Measurements from ENCODE around the gene PHB1. TPM values are rescaled to one million over a fixed set of nuclear protein-coding genes. Genes with fewer than 3 reads are reported as not detected.

Gene PHB1
- total RNA-seq, 2 donors from 2014 or later = 45.8 to 49.9 TPM

GRCh38 chr17:49450181-49450580 lies 35.5 kb upstream of the PHB1 start:
- DNase-seq (no peak), ATAC-seq (no peak)
- Mint-ChIP-seq H3K4me3 (no peak overlapping the region), H3K36me3 (ENCODE audit: low read depth) (no peaks in the 10 kb centered on the region), H3K27me3 (peaks cover 36% of the 10 kb centered on the region), H3K27ac (no peak overlapping the region), H3K4me1 (peaks cover 7% of the 10 kb centered on the region)
- no peaks in the 10 kb centered on the region for H3K9me3 ChIP-seq (ENCODE audit: control insufficient read depth, low read length, poor library complexity, severe bottlenecking)

- Mint-ChIP-seq H3K4me1 (peaks cover 5% of the 10 kb centered on the region), H3K36me3 (ENCODE audit: low read depth) (peaks cover 2% of the 10 kb centered on the region), H3K4me3 (no peak overlapping the region), H3K27ac (no peak overlapping the region), H3K27me3 (peaks cover 29% of the 10 kb centered on the region)
- ATAC-seq (no peak), DNase-seq (no peak)
- no peaks in the 10 kb centered on the region for H3K9me3 ChIP-seq (ENCODE audit: control insufficient read depth, low read length, poor library complexity, severe bottlenecking)
Measured at GRCh38 chr17:49447628-49448302, 33.1 kb upstream of the PHB1 start.

- ATAC-seq = no peak
- H3K4me3 Mint-ChIP-seq = no peak overlapping the region
Measured at GRCh38 chr17:49445591-49445990, 30.9 kb upstream of the PHB1 start.

GRCh38 chr17:49444384-49444783 lies 29.7 kb upstream of the PHB1 start:
- Mint-ChIP-seq H3K27ac (no peak overlapping the region), H3K36me3 (ENCODE audit: low read depth) (peaks cover 2% of the 10 kb centered on the region), H3K4me1 (peaks cover 2% of the 10 kb centered on the region), H3K27me3 (peaks cover 60% of the 10 kb centered on the region), H3K4me3 (no peak overlapping the region)
- no peaks in the 10 kb centered on the region for H3K9me3 ChIP-seq (ENCODE audit: control insufficient read depth, low read length, poor library complexity, severe bottlenecking)
- ATAC-seq = no peak
- no peak for DNase-seq

More at GRCh38 chr17:49445591-49445990, 30.9 kb upstream of the PHB1 start:
- Mint-ChIP-seq H3K4me1 (peaks cover 6% of the 10 kb centered on the region), H3K27ac (no peak overlapping the region), H3K27me3 (peaks cover 48% of the 10 kb centered on the region), H3K36me3 (ENCODE audit: low read depth) (peaks cover 2% of the 10 kb centered on the region)
- DNase-seq = no peak
- H3K9me3 ChIP-seq (ENCODE audit: control insufficient read depth, low read length, poor library complexity, severe bottlenecking) = no peaks in the 10 kb centered on the region

- no peak overlapping the region for H3K27ac Mint-ChIP-seq
- H3K4me1 Mint-ChIP-seq = peaks cover 6% of the 10 kb centered on the region
- DNase-seq (no peak), ATAC-seq (no peak)
- H3K4me3 Mint-ChIP-seq = no peak overlapping the region
- peaks cover 65% of the 10 kb centered on the region for H3K27me3 Mint-ChIP-seq
- no peaks in the 10 kb centered on the region for H3K9me3 ChIP-seq (ENCODE audit: control insufficient read depth, low read length, poor library complexity, severe bottlenecking)
- H3K36me3 Mint-ChIP-seq (ENCODE audit: low read depth) = peaks cover 5% of the 10 kb centered on the region
Measured at GRCh38 chr17:49443862-49444261, 29.2 kb upstream of the PHB1 start.

- Mint-ChIP-seq H3K27me3 (peaks cover 80% of the 10 kb centered on the region), H3K4me3 (no peak overlapping the region), H3K27ac (no peak overlapping the region), H3K4me1 (peaks cover 6% of the 10 kb centered on the region), H3K36me3 (ENCODE audit: low read depth) (peaks cover 8% of the 10 kb centered on the region)
- H3K9me3 ChIP-seq (ENCODE audit: control insufficient read depth, low read length, poor library complexity, severe bottlenecking) = no peaks in the 10 kb centered on the region
- no peak for ATAC-seq
- DNase-seq = no peak
Measured at GRCh38 chr17:49442041-49442440, 27.4 kb upstream of the PHB1 start.

GRCh38 chr17:49441578-49441977 lies 26.9 kb upstream of the PHB1 start:
- peaks cover 10% of the 10 kb centered on the region for H3K36me3 Mint-ChIP-seq (ENCODE audit: low read depth)
- ATAC-seq (no peak), DNase-seq (peak in 1 of 3 donors; percentile 4)
- H3K27ac Mint-ChIP-seq = no peak overlapping the region
- H3K9me3 ChIP-seq (ENCODE audit: control insufficient read depth, low read length, poor library complexity, severe bottlenecking) = no peaks in the 10 kb centered on the region
- H3K27me3 Mint-ChIP-seq = peaks cover 85% of the 10 kb centered on the region
- H3K4me3 Mint-ChIP-seq = no peak overlapping the region
- H3K4me1 Mint-ChIP-seq = peaks cover 10% of the 10 kb centered on the region

GRCh38 chr17:49440581-49440980 lies 25.9 kb upstream of the PHB1 start:
- no peaks in the 10 kb centered on the region for H3K9me3 ChIP-seq (ENCODE audit: control insufficient read depth, low read length, poor library complexity, severe bottlenecking)
- DNase-seq (peak in 1 of 3 donors; percentile 0), ATAC-seq (no peak)
- H3K27ac Mint-ChIP-seq = no peak overlapping the region
- H3K4me3 Mint-ChIP-seq = no peak overlapping the region
- H3K4me1 Mint-ChIP-seq = peaks cover 13% of the 10 kb centered on the region
- H3K36me3 Mint-ChIP-seq (ENCODE audit: low read depth) = peaks cover 11% of the 10 kb centered on the region
- H3K27me3 Mint-ChIP-seq = peaks cover 88% of the 10 kb centered on the region

GRCh38 chr17:49439673-49440571 lies 25.2 kb upstream of the PHB1 start:
- Mint-ChIP-seq H3K27me3 (peaks cover 82% of the 10 kb centered on the region), H3K4me3 (no peak overlapping the region), H3K27ac (no peak overlapping the region), H3K36me3 (ENCODE audit: low read depth) (peaks cover 11% of the 10 kb centered on the region), H3K4me1 (peaks cover 13% of the 10 kb centered on the region)
- DNase-seq = peak in 1 of 3 donors; percentile 0
- no peak for ATAC-seq
- H3K9me3 ChIP-seq (ENCODE audit: control insufficient read depth, low read length, poor library complexity, severe bottlenecking) = no peaks in the 10 kb centered on the region

GRCh38 chr17:49439305-49439672 lies 24.6 kb upstream of the PHB1 start:
- Mint-ChIP-seq H3K4me1 (peaks cover 13% of the 10 kb centered on the region), H3K27ac (no peak overlapping the region), H3K36me3 (ENCODE audit: low read depth) (peaks cover 11% of the 10 kb centered on the region), H3K4me3 (no peak overlapping the region), H3K27me3 (peaks cover 82% of the 10 kb centered on the region)
- ATAC-seq (no peak), DNase-seq (no peak)
- no peaks in the 10 kb centered on the region for H3K9me3 ChIP-seq (ENCODE audit: control insufficient read depth, low read length, poor library complexity, severe bottlenecking)

GRCh38 chr17:49438436-49439278 lies 24.0 kb upstream of the PHB1 start:
- no peak overlapping the region for H3K4me3 Mint-ChIP-seq
- DNase-seq = peak in 1 of 3 donors; percentile 2
- H3K27me3 Mint-ChIP-seq = peaks cover 78% of the 10 kb centered on the region
- ATAC-seq = no peak
- no peaks in the 10 kb centered on the region for H3K9me3 ChIP-seq (ENCODE audit: control insufficient read depth, low read length, poor library complexity, severe bottlenecking)
- peaks cover 13% of the 10 kb centered on the region for H3K4me1 Mint-ChIP-seq
- no peak overlapping the region for H3K27ac Mint-ChIP-seq
- H3K36me3 Mint-ChIP-seq (ENCODE audit: low read depth) = peaks cover 11% of the 10 kb centered on the region

GRCh38 chr17:49437696-49438435 lies 23.2 kb upstream of the PHB1 start:
- peaks cover 76% of the 10 kb centered on the region for H3K27me3 Mint-ChIP-seq
- H3K9me3 ChIP-seq (ENCODE audit: control insufficient read depth, low read length, poor library complexity, severe bottlenecking) = no peaks in the 10 kb centered on the region
- no peak overlapping the region for H3K4me3 Mint-ChIP-seq
- H3K4me1 Mint-ChIP-seq = peaks cover 13% of the 10 kb centered on the region
- DNase-seq (peak in 1 of 3 donors; percentile 1), ATAC-seq (no peak)
- H3K27ac Mint-ChIP-seq = no peak overlapping the region
- peaks cover 9% of the 10 kb centered on the region for H3K36me3 Mint-ChIP-seq (ENCODE audit: low read depth)

All from T-helper 17 cell (primary cell).